NCI-H446 (cell line): ENCODE data around the gene TMEM130.
A peak's percentile ranks its signal among the peaks of the same experiment; 100 is the strongest.

ENCODE experiments used
- DNase-seq, 2 experiments: peaks; one replicate each; lab custom pipeline; 2025; lab: John Stamatoyannopoulos, UW

The TMEM130 gene

DNA sequence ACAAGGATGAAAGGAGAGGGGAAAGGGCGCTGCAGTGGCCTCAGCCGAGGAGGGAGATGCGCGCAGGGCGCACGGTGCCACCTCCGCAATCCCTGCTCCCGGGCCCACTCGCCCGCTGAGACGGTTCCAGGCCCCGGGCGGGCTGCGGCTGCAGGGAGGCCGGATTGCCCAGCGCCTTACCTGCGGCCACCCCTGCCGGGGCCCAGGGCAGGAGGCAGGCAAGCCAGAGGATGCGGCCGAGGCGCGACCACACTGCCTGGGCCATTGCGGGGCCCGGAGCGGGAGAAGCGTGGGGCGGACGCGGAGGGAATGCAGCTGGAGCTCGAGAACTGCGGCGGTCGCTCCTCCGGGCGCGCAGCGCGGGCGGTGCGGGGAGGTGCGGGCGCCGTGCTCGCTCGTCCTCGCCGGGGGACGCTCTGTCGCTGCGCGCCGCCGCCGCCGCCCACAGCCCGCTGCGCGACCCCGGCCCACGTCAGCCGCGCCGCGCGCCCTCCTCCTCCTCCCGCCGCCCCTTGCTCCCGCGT is at the start of gene TMEM130:
Gene TMEM130 (minus strand): TSS at position 418 of the 524 bp plus-strand sequence. CDS start 153 bp downstream, at position 265.
- no peak for DNase-seq

- no peak for DNase-seq
Observed at GRCh38 chr7:98917331-98917730, 47.5 kb upstream of the TMEM130 start.

DNA sequence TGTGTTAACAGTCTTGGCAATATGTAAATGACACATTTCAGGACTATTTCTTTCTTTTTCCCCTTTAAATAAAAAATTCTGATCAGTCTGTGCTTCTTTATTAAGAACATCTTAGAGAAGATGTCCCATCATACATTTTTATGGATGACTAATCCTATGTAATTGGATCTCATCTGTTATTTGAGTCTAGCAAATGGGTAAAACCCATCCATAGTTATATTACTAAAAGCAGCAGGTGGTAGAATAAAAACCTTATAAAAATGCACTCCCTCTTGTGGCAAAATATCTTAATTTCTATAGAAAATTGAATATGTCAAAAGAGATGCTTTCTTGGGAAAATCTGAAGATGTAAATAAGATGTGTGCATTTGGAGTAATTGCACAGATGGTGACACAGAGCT is 43.8 kb upstream of the TMEM130 start:
- DNase-seq: no peak

GRCh38 chr7:98913026-98913425 is 43.2 kb upstream of the TMEM130 start:
- no peak for DNase-seq

GRCh38 chr7:98911916-98912315 is 42.1 kb upstream of the TMEM130 start:
- DNase-seq: peak; percentile 55 to 89

GRCh38 chr7:98910427-98910826 is 40.6 kb upstream of the TMEM130 start:
- no peak for DNase-seq

GRCh38 chr7:98909487-98909886 is 39.7 kb upstream of the TMEM130 start:
- peak in 1 of 2 experiments; percentile 16 for DNase-seq

GRCh38 chr7:98908585-98908984 is 38.8 kb upstream of the TMEM130 start:
- DNase-seq: no peak

GRCh38 chr7:98907570-98907969 is 37.8 kb upstream of the TMEM130 start:
- no peak for DNase-seq

GRCh38 chr7:98903246-98903645 is 33.4 kb upstream of the TMEM130 start:
- no peak for DNase-seq

DNA sequence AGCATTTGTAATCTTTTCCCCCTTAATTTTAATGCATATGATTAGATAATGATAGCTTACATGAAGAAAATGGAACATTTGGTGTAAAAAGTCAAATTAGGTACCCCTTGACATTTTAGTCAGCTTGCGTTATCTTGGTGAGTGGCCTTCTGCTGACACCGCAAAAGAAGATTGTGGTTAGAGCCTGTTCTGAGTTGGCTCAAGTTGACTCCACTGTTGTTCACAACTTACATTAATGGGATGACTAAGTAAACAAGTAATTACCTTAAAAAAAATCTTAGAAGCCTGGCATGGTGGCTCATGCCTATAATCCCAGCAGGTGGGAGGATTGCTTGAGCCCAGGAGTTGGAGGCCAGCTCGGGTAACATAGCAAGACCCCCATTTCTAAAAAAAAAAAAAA is 32.7 kb upstream of the TMEM130 start:
- no peak for DNase-seq

DNA sequence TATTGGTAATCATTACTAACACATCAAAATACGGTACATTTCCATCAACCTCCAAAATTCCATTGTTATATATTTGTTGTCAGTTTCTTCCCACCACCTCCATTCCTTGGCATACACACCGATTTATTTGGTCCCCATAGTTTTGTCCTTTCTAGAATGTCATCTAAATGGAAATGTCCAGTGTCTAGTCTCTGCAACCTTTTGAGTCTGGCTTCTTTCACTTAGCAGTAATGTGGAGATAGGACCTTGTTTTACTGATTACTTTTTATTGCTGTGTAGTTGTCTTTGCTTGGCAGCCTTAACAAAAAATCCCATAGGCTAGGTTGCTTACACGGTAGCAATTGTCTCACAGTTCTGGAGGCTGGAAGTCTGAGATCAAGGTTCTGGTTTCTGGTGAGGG is 31.0 kb upstream of the TMEM130 start:
- no peak for DNase-seq

GRCh38 chr7:98899816-98900215 is 30.0 kb upstream of the TMEM130 start:
- no peak for DNase-seq

DNA sequence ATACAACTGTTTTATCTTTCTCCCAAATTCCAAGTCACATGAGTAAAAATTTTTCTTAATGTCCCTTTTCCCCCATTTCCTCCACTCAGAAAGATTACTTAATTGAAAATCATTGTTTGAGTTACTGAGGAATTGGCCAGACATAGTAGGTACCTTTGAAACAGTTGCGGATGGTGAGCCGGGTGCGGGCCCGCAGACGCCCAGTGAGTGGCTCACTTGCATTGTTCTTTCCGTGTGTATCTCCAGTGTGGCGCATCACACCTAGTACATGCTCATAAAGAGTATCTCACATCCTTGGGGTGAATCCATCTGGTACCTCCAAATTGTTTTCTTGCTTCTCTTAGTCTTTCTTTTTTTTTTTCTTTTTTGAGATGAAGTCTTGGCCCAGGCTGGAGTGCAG is 22.8 kb upstream of the TMEM130 start:
- no peak for DNase-seq

DNA sequence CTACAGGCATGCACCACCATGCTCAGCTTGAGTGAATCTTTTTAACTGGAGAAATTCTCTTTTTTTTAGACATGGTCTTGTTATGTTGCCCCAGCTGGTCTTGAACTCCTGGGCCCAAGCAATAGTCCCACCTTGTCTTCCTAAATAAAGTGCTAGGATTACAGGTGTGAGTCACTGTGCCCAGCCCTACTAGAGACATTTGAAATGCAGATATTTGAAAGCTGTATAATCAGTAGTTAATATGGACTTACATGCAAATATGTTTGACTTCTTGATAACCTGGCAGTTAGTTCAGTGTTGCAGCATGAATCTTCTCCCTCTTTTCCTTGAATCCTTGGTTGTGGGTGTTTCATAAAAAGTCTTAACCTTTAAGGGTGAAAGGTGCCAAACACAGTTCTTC is 17.2 kb upstream of the TMEM130 start:
- DNase-seq: no peak

DNA sequence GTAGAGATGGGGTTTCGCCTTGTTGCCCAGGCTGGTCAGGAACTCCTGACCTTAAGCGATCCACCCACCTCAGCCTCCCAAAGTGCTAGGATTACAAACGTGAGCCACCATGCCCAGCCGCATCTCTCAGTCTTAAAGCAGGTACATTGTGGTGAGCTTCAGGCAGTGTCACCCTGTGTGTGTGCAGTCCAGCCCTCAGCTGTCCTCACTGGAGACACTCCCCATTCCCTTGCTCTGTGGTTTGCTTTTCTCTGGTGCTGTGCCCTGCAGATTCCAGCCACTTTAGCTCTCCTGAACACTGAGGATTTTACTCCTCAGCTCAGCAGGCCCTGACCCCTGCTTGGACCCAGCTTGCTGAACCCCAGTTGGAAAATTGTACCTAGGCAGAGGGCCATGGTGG is 14.6 kb upstream of the TMEM130 start:
- DNase-seq: no peak

- no peak for DNase-seq
Observed at GRCh38 chr7:98881561-98882315, 11.9 kb upstream of the TMEM130 start.

DNA sequence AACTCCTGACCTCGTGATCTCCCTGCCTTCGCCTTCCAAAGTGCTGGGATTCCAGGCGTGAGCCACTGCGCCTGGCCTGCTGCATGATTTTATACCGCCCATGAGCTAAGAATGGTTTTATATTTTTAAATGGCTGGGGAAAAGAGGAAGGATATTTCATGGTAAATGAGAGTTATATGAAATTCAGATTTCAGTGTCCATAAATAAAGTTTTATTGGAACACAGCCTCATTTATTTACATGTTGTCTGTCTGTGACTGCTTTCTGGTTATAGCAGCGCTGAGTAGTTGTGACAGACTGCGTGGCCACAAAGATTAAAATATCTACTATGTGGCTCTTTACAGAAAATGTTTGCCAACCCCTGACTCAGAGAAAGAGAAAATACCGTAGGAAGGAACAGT is 10.7 kb upstream of the TMEM130 start:
- DNase-seq: no peak

DNA sequence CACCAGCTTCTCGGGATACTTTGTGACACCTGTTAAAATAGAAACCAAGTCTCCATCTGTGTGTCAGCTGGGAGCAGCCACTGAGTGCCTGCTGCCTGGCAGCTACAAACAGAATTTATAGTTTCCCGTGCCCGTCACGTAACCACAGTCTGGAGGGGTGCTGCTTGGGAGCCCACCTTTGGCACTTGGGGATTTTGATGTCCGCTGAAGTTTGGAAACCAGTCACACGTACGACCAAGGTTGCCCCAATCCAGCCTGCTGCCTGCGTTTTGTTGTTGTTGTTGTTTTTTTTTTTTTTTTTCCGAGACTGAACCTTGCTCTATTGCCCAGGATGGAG is 10.1 kb upstream of the TMEM130 start:
- no peak for DNase-seq

GRCh38 chr7:98879198-98879978 is 9.6 kb upstream of the TMEM130 start:
- no peak for DNase-seq

DNA sequence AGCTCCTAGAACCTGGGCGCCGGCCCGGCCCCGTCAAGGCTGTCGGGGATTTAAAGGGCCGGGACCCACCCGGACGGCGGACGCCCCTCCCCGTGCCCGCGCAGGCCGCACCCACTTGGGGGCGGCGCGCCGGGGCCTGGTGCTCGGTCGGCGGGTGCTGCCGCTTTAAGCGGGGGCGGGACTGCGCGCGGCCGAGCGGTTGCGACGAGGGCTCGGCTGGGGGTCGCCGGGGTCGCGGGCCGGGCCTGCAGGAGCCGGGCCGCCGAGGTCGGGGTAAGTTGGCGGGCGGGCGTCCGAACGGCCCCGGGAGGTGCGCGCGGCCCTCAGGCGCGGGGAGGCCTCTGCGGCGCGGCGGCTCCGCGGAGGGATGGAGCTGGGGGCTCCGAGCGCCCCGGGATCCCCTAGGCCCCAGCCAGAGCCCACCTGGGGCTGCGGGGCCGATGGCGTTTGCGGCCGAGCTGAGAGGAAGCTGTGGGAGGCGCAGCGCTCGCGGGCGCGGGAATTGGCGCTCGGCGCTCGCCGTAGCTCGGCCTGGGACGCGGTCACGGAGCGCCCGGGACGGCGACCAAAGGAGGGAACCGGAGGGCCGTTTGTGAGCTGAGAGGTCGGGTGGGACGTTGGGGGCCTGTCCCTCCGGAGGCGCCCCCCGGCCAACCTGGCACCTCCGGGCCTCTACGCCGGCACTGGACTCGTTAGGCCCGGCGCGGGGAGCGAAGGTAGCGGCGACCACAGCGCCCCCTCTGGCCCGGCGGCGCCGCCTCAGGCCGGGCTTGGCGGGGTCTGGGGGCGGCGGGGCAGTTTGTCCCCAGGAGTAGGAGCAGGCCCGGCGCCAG is 8.8 kb upstream of the TMEM130 start, which contains the start of gene TRRAP:
Gene TRRAP (plus strand): TSS at position 168 of the 833 bp plus-strand sequence. CDS start 2,619 bp downstream, outside the sequence.
- peak; percentile 36 to 67 for DNase-seq

DNA sequence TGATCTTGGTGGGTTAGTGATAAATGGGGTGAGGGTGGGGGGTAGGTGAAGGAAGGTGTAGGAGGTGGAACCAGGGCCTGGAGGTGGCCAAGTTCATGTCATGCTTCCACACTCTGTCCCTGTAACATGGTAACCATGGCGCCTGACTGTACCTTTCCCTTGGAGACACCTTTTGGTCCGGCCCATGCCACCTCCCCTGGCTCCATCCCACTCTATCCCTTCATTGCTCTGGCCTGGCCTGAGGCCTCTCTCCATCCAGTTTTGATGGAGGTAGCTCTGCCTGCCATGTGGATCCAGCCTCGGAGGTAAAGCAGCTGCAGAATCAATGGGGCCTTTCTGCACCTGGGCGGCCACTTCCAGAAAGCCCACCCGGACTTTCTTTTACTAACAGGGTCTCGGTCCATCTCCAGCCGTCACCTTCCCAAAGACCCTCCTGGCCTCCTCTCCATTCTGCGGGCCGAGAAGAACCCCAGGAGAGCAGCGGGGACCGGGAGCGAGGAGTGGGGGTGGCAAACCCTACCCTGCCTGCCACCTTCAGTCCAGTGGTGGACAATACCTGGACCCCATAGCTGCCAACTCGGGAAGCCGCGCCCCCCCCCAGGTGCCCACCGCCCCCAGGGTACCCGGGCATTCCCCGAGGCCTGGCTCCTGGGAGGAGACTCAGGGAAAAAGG is 8.0 kb upstream of the TMEM130 start:
- no peak for DNase-seq
